Endothelial cell of umbilical vein (primary cell): ENCODE data around the gene INHBC. TPM values are rescaled to one million over a fixed set of nuclear protein-coding genes. Genes with fewer than 3 reads are reported as not detected.

Experiments
- BruUV-seq: library from RNA; stranded (reverse); fragments of 400-500 nt; replicated peaks from 2 replicates; lab custom pipeline; 2021; lab: Mats Ljungman, UMichigan
- CTCF ChIA-PET: fragments of 300-600, 350-600 bp; sonication (Branson Sonifier 250); formaldehyde crosslinking; loops from one replicate; lab custom pipeline; 2021; ENCODE audit warnings: antibody characterized with exemption, inconsistent platforms; lab: Charles Lee
- POLR2A ChIA-PET: fragments of 300-600, 350-600 bp; sonication (Branson Sonifier 250); formaldehyde crosslinking; loops from one replicate; lab custom pipeline; 2021; ENCODE audit warnings: antibody characterized with exemption, inconsistent platforms; lab: Charles Lee
- DNase-seq: peaks from one replicate; pipeline ENCODE4 v3.0.0-alpha.2; 2011; ENCODE audit warnings: low read depth, low spot score
- FAIRE-seq: peaks from 2 replicates; lab custom pipeline; 2011; peaks lifted over from hg19 to GRCh38; lab: Jason Lieb, UNC
- H2AFZ ChIP-seq: 2 replicates; pipeline ENCODE4 v1.6.0; 2012; ENCODE audit warnings: low read depth, low read length, control low read depth, inconsistent platforms
- H3K27ac ChIP-seq: 2 replicates; pipeline ENCODE4 v1.5.1; 2011; ENCODE audit warnings: low read depth, mild to moderate bottlenecking, control low read depth, low read length, moderate library complexity; ENCODE audit not compliant: insufficient read depth
- H3K27me3 ChIP-seq, 2 experiments: 2 replicates each; pipeline versions ENCODE4 v1.6.0 to v1.6.1; 2011; ENCODE audit warnings: low read length in 2 of 2, mixed read lengths in 1 of 2; ENCODE audit not compliant: control insufficient read depth in 2 of 2, insufficient read depth in 2 of 2
- H3K36me3 ChIP-seq, 2 experiments: 2 replicates in 1 of 2; 3 replicates in 1 of 2; pipeline ENCODE4 v1.5.1; 2011; ENCODE audit warnings: low read length in 2 of 2, mild to moderate bottlenecking in 1 of 2, moderate library complexity in 1 of 2; ENCODE audit not compliant: control insufficient read depth in 2 of 2, insufficient read depth in 2 of 2; ENCODE audit errors: extremely low read depth in 1 of 2
- H3K4me1 ChIP-seq: 3 replicates; pipeline ENCODE4 v1.5.1; 2011; ENCODE audit warnings: mild to moderate bottlenecking, low read length; ENCODE audit not compliant: control insufficient read depth, insufficient read depth; ENCODE audit errors: extremely low read depth
- H3K4me2 ChIP-seq: 2 replicates; pipeline ENCODE4 v1.6.1; 2011; ENCODE audit warnings: low read length, control low read depth, mixed read lengths; ENCODE audit not compliant: insufficient read depth
- H3K4me3 ChIP-seq, 3 experiments: fragments of 200-600 bp in 1 of 3; sonication (generic), shearing (Covaris generic) in 1 of 3; replicated peaks in 1 of 3; 2 replicates each; pipeline ENCODE4 v1.5.1; 2011 to 2016; ENCODE audit warnings: control low read depth in 3 of 3, low read length in 3 of 3, mild to moderate bottlenecking in 2 of 3, inconsistent platforms in 1 of 3, low read depth in 1 of 3, moderate library complexity in 1 of 3; ENCODE audit not compliant: insufficient read depth in 1 of 3
- H3K79me2 ChIP-seq: 2 replicates; pipeline ENCODE4 v1.6.0; 2012; ENCODE audit warnings: low read length, inconsistent platforms; ENCODE audit not compliant: control insufficient read depth, insufficient read depth
- H3K9ac ChIP-seq: replicated peaks from 2 replicates; pipeline ENCODE3; 2011; ENCODE audit warnings: low read length, control low read depth; ENCODE audit not compliant: insufficient read depth; ENCODE audit errors: extremely low read depth
- H3K9me1 ChIP-seq: replicated peaks from 3 replicates; pipeline ENCODE4 v1.6.0; 2011; ENCODE audit warnings: mild to moderate bottlenecking, low read length; ENCODE audit not compliant: control insufficient read depth, insufficient read depth; ENCODE audit errors: extremely low read depth
- H3K9me3 ChIP-seq: replicated peaks from 2 replicates; pipeline ENCODE4 v1.5.1; 2012; ENCODE audit warnings: low read length, inconsistent platforms; ENCODE audit not compliant: control insufficient read depth, insufficient read depth
- H4K20me1 ChIP-seq: replicated peaks from 2 replicates; pipeline ENCODE3; 2011; ENCODE audit warnings: mild to moderate bottlenecking, low read length; ENCODE audit not compliant: control insufficient read depth, insufficient read depth; ENCODE audit errors: extremely low read depth
- EZH2 ChIP-seq: IDR thresholded peaks from 2 replicates; pipeline ENCODE4 v1.6.1; 2012; ENCODE audit warnings: borderline replicate concordance, low read depth, mild to moderate bottlenecking, moderate library complexity, low read length, inconsistent platforms; ENCODE audit not compliant: severe bottlenecking
- FOS ChIP-seq: IDR thresholded peaks from 2 replicates; pipeline ENCODE4 v1.6.1; 2011; ENCODE audit warnings: mild to moderate bottlenecking, low read length, moderate library complexity, borderline replicate concordance; ENCODE audit not compliant: insufficient read depth
- GATA2 ChIP-seq: IDR thresholded peaks from 2 replicates; pipeline ENCODE4 v1.7.0; 2011; ENCODE audit warnings: low read depth, mild to moderate bottlenecking, moderate library complexity, mixed read lengths, low read length; ENCODE audit not compliant: insufficient read length, insufficient read depth
- JUN ChIP-seq: IDR thresholded peaks from 2 replicates; pipeline ENCODE4 v1.6.1; 2011; ENCODE audit warnings: borderline replicate concordance, low read depth; ENCODE audit not compliant: insufficient read length, insufficient read depth
- MYC ChIP-seq: IDR thresholded peaks from one replicate; pipeline ENCODE4 v1.6.1; 2011; ENCODE audit warnings: mild to moderate bottlenecking, low read depth, low read length
- POLR2A ChIP-seq: IDR thresholded peaks from 2 replicates; pipeline ENCODE4 v1.6.1; 2012; ENCODE audit warnings: low read depth, mild to moderate bottlenecking, control low read depth, low read length
- POLR2AphosphoS5 ChIP-seq: IDR thresholded peaks from 2 replicates; pipeline ENCODE4 v1.6.1; 2012; ENCODE audit warnings: low read depth, mild to moderate bottlenecking, control low read depth, low read length, moderate library complexity; ENCODE audit not compliant: insufficient read depth
- dilution Hi-C: fragments of 300-500 bp; cut with MboI; formaldehyde crosslinking; loops from one replicate; pipeline ENCODE4 v1.15.0; 2019; ENCODE audit warnings: low sequenced_read_pairs; ENCODE audit not compliant: extremely low pct_ligation_motif_present
- intact Hi-C: fragments of 100-400 bp; cut with micrococcal nuclease; formaldehyde crosslinking; loops from one replicate; pipeline ENCODE4 v1.10.0; 2022
- polyA plus RNA-seq, 4 experiments: library from polyadenylated mRNA; depleted of rRNA in 3 of 4; stranded (reverse) in 3 of 4; unstranded in 1 of 4; fragments of >200 nt; gene quantifications; 2 replicates each; pipeline versions ENCODE4 v1.2.1 to v1.2.3, GENCODE V29; 2011 to 2012; ENCODE audit warnings: missing spikeins in 1 of 4
- total RNA-seq: library from RNA; stranded (reverse); gene quantifications from 2 replicates; pipeline ENCODE4 v1.2.3, GENCODE V29; 2021
- TF ChIP-seq, protein P1 (sequence below), 2 donors: IDR thresholded peaks; 1 replicate in 1 of 2; 2 replicates in 1 of 2; pipeline ENCODE4 v1.5.1; 2011; ENCODE audit warnings: low read length in 2 of 2, mild to moderate bottlenecking in 2 of 2, moderate library complexity in 2 of 2, control low read depth in 1 of 2, inconsistent platforms in 1 of 2, low read depth in 1 of 2; ENCODE audit not compliant: insufficient read depth in 1 of 2; ENCODE audit errors: extremely low read depth in 1 of 2
- TF ChIP-seq, protein P2 (sequence below): IDR thresholded peaks from 2 replicates; pipeline ENCODE4 v1.6.1; 2011; ENCODE audit not compliant: insufficient read depth, insufficient read length

INHBC gene
- total and polyA plus RNA-seq, 2 donors (not counting 3 experiments of a cell fraction or from before 2014, with no cell fraction given), result not detected

DNA sequence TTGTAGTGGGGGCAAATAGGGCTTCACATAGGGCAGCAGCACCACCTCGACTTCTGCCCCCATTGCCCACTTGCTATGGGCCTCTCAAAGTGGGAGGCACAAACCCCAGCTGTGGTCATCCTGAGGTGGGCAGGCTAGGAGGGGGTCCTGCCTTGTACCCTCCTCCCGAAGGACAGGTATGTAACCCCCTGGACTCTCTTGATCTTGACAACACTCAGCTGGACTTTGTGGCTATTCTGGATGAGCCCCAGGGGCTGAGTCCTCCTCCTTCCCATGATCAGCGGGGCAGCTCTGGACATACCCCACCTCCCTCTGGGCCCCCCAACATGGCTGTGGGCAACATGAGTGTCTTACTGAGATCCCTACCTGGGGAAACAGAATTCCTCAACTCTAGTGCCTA lies 37.1 kb downstream of the INHBC start:
- no peaks in the 10 kb centered on the region for H3K36me3 ChIP-seq
- BruUV-seq, result no TSS peak
- no peaks in the 10 kb centered on the region for H4K20me1 ChIP-seq
- intact Hi-C loops (no loop called here), dilution Hi-C loops (no loop called here)
- no peak for FAIRE-seq
- ChIA-PET POLR2A (no interaction called here), CTCF (interaction anchor here (1.5 to 4.0 kb wide), 2 partner anchors 9 to 13 kb away, joined by 4 to 17 read pairs; partner anchors contain the start of gene GLI1)
- H3K4me1 ChIP-seq, result peaks cover 5% of the 10 kb centered on the region
- DNase-seq, result no peak
- peaks cover 52 to 60% of the 10 kb centered on the region in 2 experiments for H3K27me3 ChIP-seq
- H3K79me2 ChIP-seq, result no peaks in the 10 kb centered on the region
- H3K4me2 ChIP-seq, result no peak overlapping the region
- H3K9ac ChIP-seq, result no peak overlapping the region
- H3K9me3 ChIP-seq, result no peaks in the 10 kb centered on the region
- H3K27ac ChIP-seq, result no peak overlapping the region
- no peaks in the 10 kb centered on the region for H3K9me1 ChIP-seq
- no peak overlapping the region for H3K4me3 ChIP-seq
- TF ChIP-seq MYC (no peak), EZH2 (no peak), GATA2 (no peak), POLR2A (no peak), POLR2AphosphoS5 (no peak), JUN (no peak), FOS (no peak)
- TF ChIP-seq, protein P1, sequence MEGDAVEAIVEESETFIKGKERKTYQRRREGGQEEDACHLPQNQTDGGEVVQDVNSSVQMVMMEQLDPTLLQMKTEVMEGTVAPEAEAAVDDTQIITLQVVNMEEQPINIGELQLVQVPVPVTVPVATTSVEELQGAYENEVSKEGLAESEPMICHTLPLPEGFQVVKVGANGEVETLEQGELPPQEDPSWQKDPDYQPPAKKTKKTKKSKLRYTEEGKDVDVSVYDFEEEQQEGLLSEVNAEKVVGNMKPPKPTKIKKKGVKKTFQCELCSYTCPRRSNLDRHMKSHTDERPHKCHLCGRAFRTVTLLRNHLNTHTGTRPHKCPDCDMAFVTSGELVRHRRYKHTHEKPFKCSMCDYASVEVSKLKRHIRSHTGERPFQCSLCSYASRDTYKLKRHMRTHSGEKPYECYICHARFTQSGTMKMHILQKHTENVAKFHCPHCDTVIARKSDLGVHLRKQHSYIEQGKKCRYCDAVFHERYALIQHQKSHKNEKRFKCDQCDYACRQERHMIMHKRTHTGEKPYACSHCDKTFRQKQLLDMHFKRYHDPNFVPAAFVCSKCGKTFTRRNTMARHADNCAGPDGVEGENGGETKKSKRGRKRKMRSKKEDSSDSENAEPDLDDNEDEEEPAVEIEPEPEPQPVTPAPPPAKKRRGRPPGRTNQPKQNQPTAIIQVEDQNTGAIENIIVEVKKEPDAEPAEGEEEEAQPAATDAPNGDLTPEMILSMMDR (IDR thresholded peaks at IDR 0.05; ENCODE audit: extremely low read depth in 1 of 2, insufficient read depth in 1 of 2, low read depth in 1 of 2, low read length in 2 of 2), result no peak
- TF ChIP-seq, protein P2, sequence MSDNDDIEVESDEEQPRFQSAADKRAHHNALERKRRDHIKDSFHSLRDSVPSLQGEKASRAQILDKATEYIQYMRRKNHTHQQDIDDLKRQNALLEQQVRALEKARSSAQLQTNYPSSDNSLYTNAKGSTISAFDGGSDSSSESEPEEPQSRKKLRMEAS, result no peak
- no peak overlapping the region for H2AFZ ChIP-seq
